Astrocyte (in vitro differentiated cells and primary cell): ENCODE measurements around the gene OPCML. TPM values are rescaled to one million over a fixed set of nuclear protein-coding genes. Genes with fewer than 3 reads are reported as not detected.

ENCODE experiments used
- DNase-seq: peaks from one replicate; pipeline ENCODE4 v3.0.0-alpha.2; 2010; ENCODE audit warnings: low read depth
- FAIRE-seq: peaks from 2 replicates; lab custom pipeline; 2011; peaks lifted over from hg19 to GRCh38; lab: Jason Lieb, UNC
- H2AFZ ChIP-seq: 2 replicates; pipeline ENCODE4 v1.6.0; 2012; ENCODE audit warnings: low read depth, low read length, inconsistent platforms
- H3K27ac ChIP-seq: 2 replicates; pipeline ENCODE4 v1.5.1; 2011; ENCODE audit warnings: low read depth, low read length, inconsistent platforms
- H3K27me3 ChIP-seq: 2 replicates; pipeline ENCODE4 v1.6.0; 2011; ENCODE audit warnings: low read length, inconsistent platforms; ENCODE audit not compliant: insufficient read depth
- H3K36me3 ChIP-seq: 2 replicates; pipeline ENCODE4 v1.5.1; 2011; ENCODE audit warnings: low read length, inconsistent platforms; ENCODE audit not compliant: insufficient read depth
- H3K4me1 ChIP-seq: 2 replicates; pipeline ENCODE4 v1.5.1; 2011; ENCODE audit warnings: low read length, inconsistent platforms; ENCODE audit not compliant: insufficient read depth
- H3K4me2 ChIP-seq: 2 replicates; pipeline ENCODE4 v1.6.0; 2012; ENCODE audit warnings: low read length, inconsistent platforms
- H3K4me3 ChIP-seq: 2 replicates; pipeline ENCODE4 v1.5.1; 2011; ENCODE audit warnings: low read depth, mild to moderate bottlenecking, low read length, inconsistent platforms; ENCODE audit not compliant: insufficient read depth
- H3K79me2 ChIP-seq: 2 replicates; pipeline ENCODE4 v1.6.0; 2012; ENCODE audit warnings: mild to moderate bottlenecking, low read length, inconsistent platforms; ENCODE audit not compliant: insufficient read depth
- H3K9ac ChIP-seq: 2 replicates; pipeline ENCODE4 v1.6.0; 2012; ENCODE audit warnings: mild to moderate bottlenecking, low read length, inconsistent platforms
- H3K9me3 ChIP-seq: 2 replicates; pipeline ENCODE4 v1.5.1; 2012; ENCODE audit warnings: low read depth, mild to moderate bottlenecking, low read length, inconsistent platforms; ENCODE audit not compliant: insufficient read depth
- H4K20me1 ChIP-seq: 2 replicates; pipeline ENCODE4 v1.6.0; 2012; ENCODE audit warnings: low read length, inconsistent platforms; ENCODE audit not compliant: insufficient read depth
- H3K27ac Mint-ChIP-seq: one replicate; pipeline ENCODE4 v1.8.0; 2021; ENCODE audit warnings: mild to moderate bottlenecking, mixed read lengths; ENCODE audit not compliant: unreplicated experiment
- H3K27me3 Mint-ChIP-seq: one replicate; pipeline ENCODE4 v1.8.0; 2021; ENCODE audit warnings: low read depth, mixed read lengths; ENCODE audit not compliant: unreplicated experiment
- H3K36me3 Mint-ChIP-seq: one replicate; pipeline ENCODE4 v1.8.0; 2021; ENCODE audit warnings: low read depth, mixed read lengths; ENCODE audit not compliant: unreplicated experiment
- H3K4me1 Mint-ChIP-seq: one replicate; pipeline ENCODE4 v1.8.0; 2021; ENCODE audit warnings: low read depth, mixed read lengths; ENCODE audit not compliant: unreplicated experiment
- H3K4me3 Mint-ChIP-seq: one replicate; pipeline ENCODE4 v1.8.0; 2021; ENCODE audit warnings: mild to moderate bottlenecking, moderate library complexity, mixed read lengths; ENCODE audit not compliant: unreplicated experiment
- H3K9me3 Mint-ChIP-seq: one replicate; pipeline ENCODE4 v1.8.0; 2021; ENCODE audit warnings: mild to moderate bottlenecking, mixed read lengths; ENCODE audit not compliant: unreplicated experiment
- CTCF ChIP-seq: IDR thresholded peaks from 2 replicates; pipeline ENCODE4 v1.5.1; 2011; ENCODE audit warnings: low read depth, mild to moderate bottlenecking, inconsistent platforms, low read length, moderate library complexity; ENCODE audit not compliant: insufficient read depth
- EZH2 ChIP-seq: IDR thresholded peaks from 2 replicates; pipeline ENCODE4 v1.6.1; 2012; ENCODE audit warnings: mild to moderate bottlenecking, low read length, inconsistent platforms; ENCODE audit not compliant: insufficient read depth
- total RNA-seq: library from RNA; stranded (reverse); gene quantifications from 2 replicates; pipeline ENCODE4 v1.2.1, GENCODE V29; 2021

The OPCML gene
- total RNA-seq, 1 donor from 2014 or later = 7.9 TPM

GRCh38 chr11:132475026-132475425 is 1057.3 kb downstream of the OPCML start:
- no peak for FAIRE-seq
- Mint-ChIP-seq H3K36me3 (peaks cover 6% of the 10 kb centered on the region), H3K4me3 (no peak overlapping the region), H3K4me1 (peaks cover 28% of the 10 kb centered on the region), H3K27me3 (no peaks in the 10 kb centered on the region), H3K9me3 (peaks cover 5% of the 10 kb centered on the region), H3K27ac (peak overlapping the region; percentile 58)
- Histone ChIP-seq H3K4me3 (no peak overlapping the region), H3K27me3 (no peaks in the 10 kb centered on the region), H3K4me2 (peak overlapping the region; percentile 31), H3K4me1 (peaks cover 18% of the 10 kb centered on the region), H3K9ac (no peak overlapping the region), H2AFZ (no peak overlapping the region), H3K9me3 (no peaks in the 10 kb centered on the region), H3K79me2 (no peaks in the 10 kb centered on the region), H3K36me3 (no peaks in the 10 kb centered on the region), H4K20me1 (no peaks in the 10 kb centered on the region), H3K27ac (no peak overlapping the region)
- DNase-seq = peak; percentile 57
- TF ChIP-seq CTCF (no peak), EZH2 (no peak)

GRCh38 chr11:132472411-132473172 is 1059.7 kb downstream of the OPCML start:
- Histone ChIP-seq H2AFZ (no peak overlapping the region), H3K4me2 (no peak overlapping the region), H3K4me1 (peaks cover 18% of the 10 kb centered on the region), H3K9ac (no peak overlapping the region), H3K36me3 (no peaks in the 10 kb centered on the region), H3K9me3 (no peaks in the 10 kb centered on the region), H3K27me3 (no peaks in the 10 kb centered on the region), H4K20me1 (no peaks in the 10 kb centered on the region), H3K27ac (no peak overlapping the region), H3K79me2 (no peaks in the 10 kb centered on the region), H3K4me3 (no peak overlapping the region)
- DNase-seq (peak; percentile 65), FAIRE-seq (no peak)
- Mint-ChIP-seq H3K4me1 (peaks cover 28% of the 10 kb centered on the region), H3K4me3 (no peak overlapping the region), H3K36me3 (peaks cover 6% of the 10 kb centered on the region), H3K27me3 (no peaks in the 10 kb centered on the region), H3K9me3 (peaks cover 5% of the 10 kb centered on the region), H3K27ac (no peak overlapping the region)
- no peak for TF ChIP-seq EZH2
- no peak for TF ChIP-seq CTCF

GRCh38 chr11:132471466-132471865 is 1060.8 kb downstream of the OPCML start:
- Histone ChIP-seq H3K4me2 (no peak overlapping the region), H3K27ac (no peak overlapping the region), H3K9me3 (no peaks in the 10 kb centered on the region), H4K20me1 (no peaks in the 10 kb centered on the region), H3K36me3 (no peaks in the 10 kb centered on the region), H3K4me1 (peaks cover 18% of the 10 kb centered on the region), H3K9ac (no peak overlapping the region), H3K27me3 (no peaks in the 10 kb centered on the region), H3K79me2 (no peaks in the 10 kb centered on the region), H2AFZ (no peak overlapping the region), H3K4me3 (no peak overlapping the region)
- FAIRE-seq (peak; percentile 41), DNase-seq (peak; percentile 44)
- TF ChIP-seq EZH2 = no peak
- TF ChIP-seq CTCF = no peak
- Mint-ChIP-seq H3K27ac (peak overlapping the region; percentile 41), H3K4me1 (peaks cover 28% of the 10 kb centered on the region), H3K9me3 (peaks cover 5% of the 10 kb centered on the region), H3K36me3 (peaks cover 5% of the 10 kb centered on the region), H3K4me3 (no peak overlapping the region), H3K27me3 (no peaks in the 10 kb centered on the region)
